Stomach (tissue), 4 donors: ENCODE measurements around the gene SYT5.

Source experiments
- CTCF ChIP-seq, 7 experiments: fragments of 450-650 bp in 4 of 7; fragments of 200-600 bp in 3 of 7; sonication (generic) in 3 of 7; IDR thresholded peaks; one replicate each; pipeline ENCODE4 v1.5.1; 2016 to 2019; ENCODE audit warnings: antibody characterized with exemption in 7 of 7, control low read depth in 2 of 7, mild to moderate bottlenecking in 1 of 7
- EP300 ChIP-seq: sonication (generic); formaldehyde crosslinking; IDR thresholded peaks from one replicate; pipeline ENCODE4 v1.6.1; 2017; ENCODE audit warnings: antibody characterized with exemption
- POLR2A ChIP-seq, 4 donors: fragments of 450-650 bp; IDR thresholded peaks; one replicate each; pipeline ENCODE4 v1.6.1; 2016; ENCODE audit warnings: antibody characterized with exemption in 4 of 4, control low read depth in 2 of 4, mild to moderate bottlenecking in 1 of 4, moderate library complexity in 1 of 4
- POLR2AphosphoS5 ChIP-seq, 3 donors: sonication (generic); formaldehyde crosslinking; IDR thresholded peaks; one replicate each; pipeline ENCODE4 v1.6.1; 2016; ENCODE audit warnings: antibody characterized with exemption in 3 of 3

- no peak for TF ChIP-seq CTCF (IDR thresholded peaks at IDR 0.05)
- no peak for TF ChIP-seq POLR2AphosphoS5 (IDR thresholded peaks at IDR 0.05)
- TF ChIP-seq POLR2A (IDR thresholded peaks at IDR 0.05) = no peak
- no peak for TF ChIP-seq EP300
These were observed 32.4 kb upstream of the SYT5 start for GRCh38 chr19:55212447-55212846.
